GM18508 (cell line): Measurements from ENCODE around the gene BAAT.
"Not testable (repeated sequence)": the region's sequence is repeated elsewhere in the genome, so short reads cannot be mapped to it uniquely, and the experiment has no call there.

ENCODE experiments used
- ATAC-seq: cut with Tn5 transposase; IDR thresholded peaks from one replicate; pipeline ENCODE4 v1.9.1; 2021; ENCODE audit warnings: moderate number of reproducible peaks; ENCODE audit not compliant: insufficient read depth, unreplicated experiment

Gene BAAT

GRCh38 chr9:101384873-101385536 lies at the start of gene BAAT:
BAAT (minus strand) TSS chr9:101385006; CDS start chr9:101371404, 13,602 bp downstream.
- not testable (repeated sequence) for ATAC-seq

- ATAC-seq = no peak
Observed at GRCh38 chr9:101433229-101433628, 48.4 kb upstream of the BAAT start.

- no peak for ATAC-seq
Observed at GRCh38 chr9:101432740-101433139, 47.9 kb upstream of the BAAT start.

GRCh38 chr9:101432171-101432570 lies 47.4 kb upstream of the BAAT start:
- no peak for ATAC-seq

- ATAC-seq = no peak
Observed at GRCh38 chr9:101429736-101430135, 44.9 kb upstream of the BAAT start.

GRCh38 chr9:101428909-101429308 lies 44.1 kb upstream of the BAAT start:
- no peak for ATAC-seq

- peak; percentile 74 for ATAC-seq
Observed at GRCh38 chr9:101427957-101428655, 43.3 kb upstream of the BAAT start.

- no peak for ATAC-seq
Observed at GRCh38 chr9:101427358-101427757, 42.6 kb upstream of the BAAT start.

GRCh38 chr9:101421653-101422065 lies 36.9 kb upstream of the BAAT start:
- ATAC-seq = no peak

GRCh38 chr9:101419863-101420262 lies 35.1 kb upstream of the BAAT start:
- ATAC-seq = no peak

GRCh38 chr9:101418518-101419430 lies 34.0 kb upstream of the BAAT start:
- no peak for ATAC-seq

GRCh38 chr9:101417977-101418376 lies 33.2 kb upstream of the BAAT start:
- ATAC-seq = no peak

GRCh38 chr9:101417389-101417788 lies 32.6 kb upstream of the BAAT start:
- no peak for ATAC-seq

- ATAC-seq = no peak
Observed at GRCh38 chr9:101415578-101415977, 30.8 kb upstream of the BAAT start.

- ATAC-seq = no peak
Observed at GRCh38 chr9:101414839-101415238, 30.0 kb upstream of the BAAT start.

GRCh38 chr9:101409079-101409477 lies 24.3 kb upstream of the BAAT start:
- ATAC-seq = no peak

- no peak for ATAC-seq
Observed at GRCh38 chr9:101408374-101409078, 23.7 kb upstream of the BAAT start.

GRCh38 chr9:101403516-101404285 lies 18.9 kb upstream of the BAAT start:
- ATAC-seq = no peak

- no peak for ATAC-seq
Observed at GRCh38 chr9:101400120-101400519, 15.3 kb upstream of the BAAT start.

- no peak for ATAC-seq
Observed at GRCh38 chr9:101399643-101399970, 14.8 kb upstream of the BAAT start.
